ENCODE measurements around the gene HES5. TPM values are rescaled to one million over a fixed set of nuclear protein-coding genes. Genes with fewer than 3 reads are reported as not detected.

HES5 gene
- polyA plus RNA-seq, 2 of the 4 experiments (the other 2 are of a cell fraction): not detected

DNA sequence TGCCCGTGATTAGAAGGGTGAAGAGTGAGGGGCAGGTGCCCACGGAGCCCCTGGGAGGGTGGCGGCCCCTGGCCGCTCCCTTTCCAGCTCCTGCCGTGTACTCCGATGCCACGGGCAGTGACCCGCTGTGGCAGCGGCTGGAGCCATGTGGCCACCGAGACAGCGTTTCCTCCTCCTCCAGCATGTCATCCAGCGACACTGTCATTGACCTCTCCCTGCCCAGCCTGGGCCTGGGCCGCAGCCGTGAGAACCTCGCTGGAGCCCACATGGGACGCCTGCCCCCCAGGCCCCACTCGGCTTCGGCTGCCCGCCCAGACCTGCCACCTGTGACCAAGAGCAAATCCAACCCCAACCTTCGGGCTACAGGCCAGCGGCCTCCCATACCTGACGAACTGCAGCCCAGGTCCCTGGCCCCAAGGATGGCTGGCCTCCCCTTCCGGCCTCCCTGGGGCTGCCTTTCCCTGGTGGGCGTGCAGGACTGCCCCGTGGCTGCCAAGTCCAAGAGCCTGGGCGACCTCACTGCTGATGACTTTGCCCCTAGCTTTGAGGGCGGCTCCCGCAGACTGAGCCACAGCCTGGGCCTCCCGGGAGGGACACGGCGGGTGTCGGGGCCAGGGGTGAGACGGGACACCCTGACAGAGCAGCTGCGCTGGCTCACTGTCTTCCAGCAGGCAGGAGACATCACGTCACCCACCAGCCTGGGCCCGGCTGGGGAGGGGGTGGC, 25.7 kb downstream of the HES5 start:
- ChIA-PET POLR2A (no interaction called here), CTCF (no interaction called here)
- H3K4me3 ChIP-seq: no peak overlapping the region
- 90% methylated on average over 9 of the region's 36 CpGs for WGBS (ENCODE audit: missing lambda C conversion rate)
- no peak overlapping the region for H3K27ac ChIP-seq
- H3K9me3 ChIP-seq: no peaks in the 10 kb centered on the region
- no peak for ATAC-seq
- H3K4me2 ChIP-seq: no peak overlapping the region
- TF ChIP-seq HDAC2 (IDR thresholded peaks at IDR 0.05) (no peak), RAD21 (conservative IDR thresholded peaks at IDR 0.05 in 1 of 2, IDR thresholded peaks at IDR 0.05 in 1 of 2) (no peak), REST (IDR thresholded peaks at IDR 0.05) (no peak), ZSCAN20 (CRISPR knock-in tag; IDR thresholded peaks at IDR 0.05) (no peak), NPAS2 (CRISPR knock-in tag; IDR thresholded peaks at IDR 0.05; ENCODE audit: borderline replicate concordance) (no peak), BCL3 (IDR thresholded peaks at IDR 0.05) (no peak), MAZ (IDR thresholded peaks at IDR 0.05; ENCODE audit: borderline replicate concordance, low read depth, low read length) (no peak), JUN (IDR thresholded peaks at IDR 0.05) (no peak), FOSB (CRISPR knock-in tag; IDR thresholded peaks at IDR 0.05) (no peak)
- TF ChIP-seq, protein P1, sequence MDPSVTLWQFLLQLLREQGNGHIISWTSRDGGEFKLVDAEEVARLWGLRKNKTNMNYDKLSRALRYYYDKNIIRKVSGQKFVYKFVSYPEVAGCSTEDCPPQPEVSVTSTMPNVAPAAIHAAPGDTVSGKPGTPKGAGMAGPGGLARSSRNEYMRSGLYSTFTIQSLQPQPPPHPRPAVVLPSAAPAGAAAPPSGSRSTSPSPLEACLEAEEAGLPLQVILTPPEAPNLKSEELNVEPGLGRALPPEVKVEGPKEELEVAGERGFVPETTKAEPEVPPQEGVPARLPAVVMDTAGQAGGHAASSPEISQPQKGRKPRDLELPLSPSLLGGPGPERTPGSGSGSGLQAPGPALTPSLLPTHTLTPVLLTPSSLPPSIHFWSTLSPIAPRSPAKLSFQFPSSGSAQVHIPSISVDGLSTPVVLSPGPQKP (IDR thresholded peaks at IDR 0.05; ENCODE audit: low read depth, low read length): no peak
- no peaks in the 10 kb centered on the region for H3K4me1 ChIP-seq
- no peak for FAIRE-seq
- DNase-seq (ENCODE audit: low read depth in 1 of 2, low spot score in 1 of 2): no peak

DNA sequence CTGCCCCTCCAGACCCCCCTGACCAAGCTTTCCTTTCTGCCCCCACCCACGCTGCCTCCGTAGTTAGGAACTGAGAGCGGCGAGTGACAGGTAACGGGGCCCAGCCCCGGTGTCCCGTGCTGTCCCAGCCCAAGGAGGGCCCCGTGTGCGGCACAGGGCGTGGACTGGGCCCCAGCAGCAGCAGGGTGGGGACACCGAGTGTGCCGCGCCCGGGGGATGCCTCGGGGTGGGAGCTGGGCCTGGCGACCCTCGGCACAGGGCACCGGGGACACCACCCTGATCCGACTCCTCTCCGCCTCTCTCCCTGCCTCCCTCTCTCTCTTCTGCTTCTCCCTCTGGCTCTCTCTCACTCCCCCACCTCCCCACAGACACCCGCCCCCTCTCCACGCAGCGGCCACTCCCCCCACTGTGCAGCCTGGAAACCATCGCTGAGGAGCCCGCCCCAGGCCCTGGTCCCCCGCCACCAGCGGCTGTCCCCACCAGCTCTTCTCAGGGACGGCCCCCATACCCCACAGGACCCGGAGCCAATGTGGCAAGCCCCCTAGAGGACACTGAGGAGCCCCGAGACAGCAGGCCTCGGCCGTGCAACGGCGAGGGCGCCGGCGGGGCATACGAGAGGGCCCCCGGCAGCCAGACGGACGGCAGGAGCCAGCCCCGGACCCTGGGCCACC, 26.4 kb downstream of the HES5 start:
- ATAC-seq (no peak; a peak in 1 of 6 replicates), FAIRE-seq (no peak), DNase-seq (ENCODE audit: low read depth in 1 of 2, low spot score in 1 of 2) (no peak)
- Histone ChIP-seq H3K9me3 (no peaks in the 10 kb centered on the region), H3K4me1 (no peaks in the 10 kb centered on the region), H3K4me2 (no peak overlapping the region), H3K4me3 (no peak overlapping the region), H3K27ac (no peak overlapping the region)
- POLR2A ChIA-PET: no interaction called here
- CTCF ChIA-PET: interaction anchor here (0.6 kb wide), 1 partner anchor 60 kb away, joined by 3 read pairs; no protein-coding TSS in a partner anchor
- WGBS (ENCODE audit: missing lambda C conversion rate): 90% methylated on average over 17 of the region's 42 CpGs
- TF ChIP-seq HOXB13 (CRISPR knock-in tag; IDR thresholded peaks at IDR 0.05; ENCODE audit: low read depth): no peak
- TF ChIP-seq RNF2 (IDR thresholded peaks at IDR 0.05; ENCODE audit: borderline replicate concordance, low read depth): no peak
- no peak for TF ChIP-seq PHF8 (IDR thresholded peaks at IDR 0.05; ENCODE audit: borderline replicate concordance, low read depth)
- TF ChIP-seq HDAC2 (IDR thresholded peaks at IDR 0.05): no peak
- TF ChIP-seq HOXB5 (CRISPR knock-in tag; IDR thresholded peaks at IDR 0.05): no peak
- TF ChIP-seq, protein P2, sequence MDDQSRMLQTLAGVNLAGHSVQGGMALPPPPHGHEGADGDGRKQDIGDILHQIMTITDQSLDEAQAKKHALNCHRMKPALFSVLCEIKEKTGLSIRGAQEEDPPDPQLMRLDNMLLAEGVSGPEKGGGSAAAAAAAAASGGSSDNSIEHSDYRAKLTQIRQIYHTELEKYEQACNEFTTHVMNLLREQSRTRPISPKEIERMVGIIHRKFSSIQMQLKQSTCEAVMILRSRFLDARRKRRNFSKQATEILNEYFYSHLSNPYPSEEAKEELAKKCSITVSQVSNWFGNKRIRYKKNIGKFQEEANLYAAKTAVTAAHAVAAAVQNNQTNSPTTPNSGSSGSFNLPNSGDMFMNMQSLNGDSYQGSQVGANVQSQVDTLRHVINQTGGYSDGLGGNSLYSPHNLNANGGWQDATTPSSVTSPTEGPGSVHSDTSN (IDR thresholded peaks at IDR 0.05): no peak
- TF ChIP-seq HOXA7 (CRISPR knock-in tag; IDR thresholded peaks at IDR 0.05): no peak
- no peak for TF ChIP-seq GATA3 (IDR thresholded peaks at IDR 0.05; ENCODE audit: borderline replicate concordance)
- TF ChIP-seq JUNB (IDR thresholded peaks at IDR 0.05): no peak
- TF ChIP-seq BCL3 (IDR thresholded peaks at IDR 0.05): no peak
- TF ChIP-seq EHMT2 (IDR thresholded peaks at IDR 0.05; ENCODE audit: low read depth): no peak
- no peak for TF ChIP-seq HES2 (IDR thresholded peaks at IDR 0.05)
- TF ChIP-seq NFE2L2 (conservative IDR thresholded peaks at IDR 0.05; ENCODE audit: low read length): no peak
